Measurements from ENCODE around the gene RPL35. TPM values are rescaled to one million over a fixed set of nuclear protein-coding genes. Genes with fewer than 3 reads are reported as not detected.

The RPL35 gene
- total RNA-seq, 2 donors from 2014 or later: 1,919 to 1,995 TPM

- no peaks in the 10 kb centered on the region for H3K27me3 Mint-ChIP-seq
- no peaks in the 10 kb centered on the region for H3K4me1 Mint-ChIP-seq
- H3K27ac Mint-ChIP-seq: no peak overlapping the region
- no peak for ATAC-seq (replicated peaks)
- no peaks in the 10 kb centered on the region for H3K36me3 Mint-ChIP-seq (ENCODE audit: low read depth)
- peaks cover 4% of the 10 kb centered on the region for H3K9me3 Mint-ChIP-seq
- no peak overlapping the region for H3K4me3 Mint-ChIP-seq
These were observed 31.2 kb downstream of the RPL35 start for GRCh38 chr9:124830593-124830992.

- no peak overlapping the region for H3K4me3 Mint-ChIP-seq
- no peaks in the 10 kb centered on the region for H3K4me1 Mint-ChIP-seq
These were observed 32.5 kb downstream of the RPL35 start for GRCh38 chr9:124829334-124829669.

GRCh38 chr9:124828489-124829333, 33.0 kb downstream of the RPL35 start:
- Mint-ChIP-seq H3K27me3 (no peaks in the 10 kb centered on the region), H3K9me3 (peaks cover 4% of the 10 kb centered on the region), H3K4me3 (no peak overlapping the region), H3K36me3 (ENCODE audit: low read depth) (no peaks in the 10 kb centered on the region), H3K27ac (no peak overlapping the region), H3K4me1 (no peaks in the 10 kb centered on the region)
- ATAC-seq (replicated peaks): no peak

More at GRCh38 chr9:124829334-124829669, 32.5 kb downstream of the RPL35 start:
- peaks cover 4% of the 10 kb centered on the region for H3K9me3 Mint-ChIP-seq
- H3K27ac Mint-ChIP-seq: no peak overlapping the region
- H3K27me3 Mint-ChIP-seq: no peaks in the 10 kb centered on the region
- ATAC-seq (replicated peaks): no peak
- no peaks in the 10 kb centered on the region for H3K36me3 Mint-ChIP-seq (ENCODE audit: low read depth)

GRCh38 chr9:124820698-124821623, 40.8 kb downstream of the RPL35 start:
- Mint-ChIP-seq H3K36me3 (ENCODE audit: low read depth) (no peaks in the 10 kb centered on the region), H3K4me1 (peaks cover 5% of the 10 kb centered on the region), H3K27ac (no peak overlapping the region), H3K9me3 (no peaks in the 10 kb centered on the region), H3K27me3 (peaks cover 6% of the 10 kb centered on the region), H3K4me3 (no peak overlapping the region)
- no peak for ATAC-seq (replicated peaks)

- peak; percentile 90 for ATAC-seq (replicated peaks)
- Mint-ChIP-seq H3K36me3 (ENCODE audit: low read depth) (no peaks in the 10 kb centered on the region), H3K27me3 (peaks cover 6% of the 10 kb centered on the region), H3K4me1 (peaks cover 5% of the 10 kb centered on the region), H3K27ac (peak overlapping the region; percentile 44), H3K9me3 (no peaks in the 10 kb centered on the region), H3K4me3 (peak overlapping the region; percentile 26)
These were observed 43.1 kb downstream of the RPL35 start for GRCh38 chr9:124818431-124819281.

GRCh38 chr9:124815601-124816000, 46.2 kb downstream of the RPL35 start:
- Mint-ChIP-seq H3K27me3 (peaks cover 6% of the 10 kb centered on the region), H3K4me3 (no peak overlapping the region), H3K4me1 (peaks cover 5% of the 10 kb centered on the region), H3K36me3 (ENCODE audit: low read depth) (no peaks in the 10 kb centered on the region), H3K27ac (no peak overlapping the region), H3K9me3 (no peaks in the 10 kb centered on the region)
- ATAC-seq (replicated peaks): no peak

GRCh38 chr9:124814164-124814535, 47.6 kb downstream of the RPL35 start:
- Mint-ChIP-seq H3K4me3 (no peak overlapping the region), H3K36me3 (ENCODE audit: low read depth) (no peaks in the 10 kb centered on the region), H3K27me3 (peaks cover 6% of the 10 kb centered on the region)

GRCh38 chr9:124813501-124814163, 48.1 kb downstream of the RPL35 start:
- H3K27ac Mint-ChIP-seq: no peak overlapping the region
- no peaks in the 10 kb centered on the region for H3K9me3 Mint-ChIP-seq
- H3K36me3 Mint-ChIP-seq (ENCODE audit: low read depth): no peaks in the 10 kb centered on the region
- no peak overlapping the region for H3K4me3 Mint-ChIP-seq
- peaks cover 5% of the 10 kb centered on the region for H3K4me1 Mint-ChIP-seq
- peaks cover 6% of the 10 kb centered on the region for H3K27me3 Mint-ChIP-seq
- ATAC-seq (replicated peaks): no peak

More at GRCh38 chr9:124814164-124814535, 47.6 kb downstream of the RPL35 start:
- no peak for ATAC-seq (replicated peaks)
- Mint-ChIP-seq H3K9me3 (no peaks in the 10 kb centered on the region), H3K27ac (no peak overlapping the region), H3K4me1 (peaks cover 5% of the 10 kb centered on the region)

GRCh38 chr9:124813041-124813440, 48.7 kb downstream of the RPL35 start:
- Mint-ChIP-seq H3K4me3 (no peak overlapping the region), H3K27ac (no peak overlapping the region), H3K36me3 (ENCODE audit: low read depth) (no peaks in the 10 kb centered on the region), H3K9me3 (no peaks in the 10 kb centered on the region), H3K27me3 (peaks cover 10% of the 10 kb centered on the region), H3K4me1 (no peaks in the 10 kb centered on the region)
- no peak for ATAC-seq (replicated peaks)

- ATAC-seq (replicated peaks): peak; percentile 35
- H3K4me3 Mint-ChIP-seq: no peak overlapping the region
- no peaks in the 10 kb centered on the region for H3K36me3 Mint-ChIP-seq (ENCODE audit: low read depth)
- H3K27me3 Mint-ChIP-seq: peaks cover 10% of the 10 kb centered on the region
- H3K4me1 Mint-ChIP-seq: no peaks in the 10 kb centered on the region
- no peaks in the 10 kb centered on the region for H3K9me3 Mint-ChIP-seq
- no peak overlapping the region for H3K27ac Mint-ChIP-seq
These were observed 49.3 kb downstream of the RPL35 start for GRCh38 chr9:124812441-124812876.

GRCh38 chr9:124810663-124811355, 50.9 kb downstream of the RPL35 start:
- no peak overlapping the region for H3K4me3 Mint-ChIP-seq
- H3K27me3 Mint-ChIP-seq: peaks cover 4% of the 10 kb centered on the region
- no peak for ATAC-seq (replicated peaks)
- H3K36me3 Mint-ChIP-seq (ENCODE audit: low read depth): no peaks in the 10 kb centered on the region
- H3K27ac Mint-ChIP-seq: no peak overlapping the region
- no peaks in the 10 kb centered on the region for H3K4me1 Mint-ChIP-seq
- H3K9me3 Mint-ChIP-seq: no peaks in the 10 kb centered on the region

- Mint-ChIP-seq H3K4me1 (no peaks in the 10 kb centered on the region), H3K27me3 (peaks cover 4% of the 10 kb centered on the region), H3K36me3 (ENCODE audit: low read depth) (no peaks in the 10 kb centered on the region), H3K9me3 (no peaks in the 10 kb centered on the region), H3K4me3 (no peak overlapping the region), H3K27ac (no peak overlapping the region)
- no peak for ATAC-seq (replicated peaks)
These were observed 51.8 kb downstream of the RPL35 start for GRCh38 chr9:124809741-124810500.

GRCh38 chr9:124809211-124809610, 52.5 kb downstream of the RPL35 start:
- no peaks in the 10 kb centered on the region for H3K9me3 Mint-ChIP-seq
- no peak overlapping the region for H3K4me3 Mint-ChIP-seq
- no peaks in the 10 kb centered on the region for H3K4me1 Mint-ChIP-seq
- peaks cover 4% of the 10 kb centered on the region for H3K27me3 Mint-ChIP-seq
- no peak for ATAC-seq (replicated peaks)
- H3K27ac Mint-ChIP-seq: no peak overlapping the region
- no peaks in the 10 kb centered on the region for H3K36me3 Mint-ChIP-seq (ENCODE audit: low read depth)
